ENCODE results near the gene GRIA4.

GRIA4 gene

GRCh38 chr11:105738251-105738650 is 128.4 kb downstream of the GRIA4 start:
- in situ Hi-C loops (cut with HindIII; ENCODE audit: low sequenced_read_pairs): no loop called here
- H3K4me3 ChIP-seq (ENCODE audit: low read depth, low read length): no peak overlapping the region
- no peak for TF ChIP-seq CTCF (IDR thresholded peaks at IDR 0.05; ENCODE audit: low read depth, low read length, missing control alignments)
- no peak for DNase-seq (ENCODE audit: low read depth)

GRCh38 chr11:105738986-105739795 is 129.3 kb downstream of the GRIA4 start:
- no peak for TF ChIP-seq CTCF (IDR thresholded peaks at IDR 0.05; ENCODE audit: low read depth, low read length, missing control alignments)
- no peak overlapping the region for H3K4me3 ChIP-seq (ENCODE audit: low read depth, low read length)
- in situ Hi-C loops (cut with HindIII; ENCODE audit: low sequenced_read_pairs): no loop called here
- DNase-seq (ENCODE audit: low read depth): no peak

GRCh38 chr11:105740164-105740903 is 130.5 kb downstream of the GRIA4 start:
- DNase-seq (ENCODE audit: low read depth): no peak
- no peak overlapping the region for H3K4me3 ChIP-seq (ENCODE audit: low read depth, low read length)
- in situ Hi-C loops (cut with HindIII; ENCODE audit: low sequenced_read_pairs): no loop called here
- TF ChIP-seq CTCF (IDR thresholded peaks at IDR 0.05; ENCODE audit: low read depth, low read length, missing control alignments): no peak

- no peak overlapping the region for H3K4me3 ChIP-seq (ENCODE audit: low read depth, low read length)
- no peak for DNase-seq (ENCODE audit: low read depth)
- in situ Hi-C loops (cut with HindIII; ENCODE audit: low sequenced_read_pairs): no loop called here
- no peak for TF ChIP-seq CTCF (IDR thresholded peaks at IDR 0.05; ENCODE audit: low read depth, low read length, missing control alignments)
Measured at GRCh38 chr11:105741488-105742020, 131.7 kb downstream of the GRIA4 start.

- H3K4me3 ChIP-seq (ENCODE audit: low read depth, low read length): no peak overlapping the region
- TF ChIP-seq CTCF (IDR thresholded peaks at IDR 0.05; ENCODE audit: low read depth, low read length, missing control alignments): no peak
- no peak for DNase-seq (ENCODE audit: low read depth)
- in situ Hi-C loops (cut with HindIII; ENCODE audit: low sequenced_read_pairs): no loop called here
Measured at GRCh38 chr11:105754260-105754659, 144.4 kb downstream of the GRIA4 start.

- no peak for DNase-seq (ENCODE audit: low read depth)
- TF ChIP-seq CTCF (IDR thresholded peaks at IDR 0.05; ENCODE audit: low read depth, low read length, missing control alignments): no peak
- in situ Hi-C loops (cut with HindIII; ENCODE audit: low sequenced_read_pairs): no loop called here
Measured at GRCh38 chr11:105754716-105755115, 144.8 kb downstream of the GRIA4 start.

More at GRCh38 chr11:105754716-105755115, 144.8 kb downstream of the GRIA4 start:
- no peak overlapping the region for H3K4me3 ChIP-seq (ENCODE audit: low read depth, low read length)
